ENCODE measurements around the gene NRXN2.

Gene NRXN2

GRCh38 chr11:64695548-64695947 lies 27.4 kb downstream of the NRXN2 start:
- no peak for DNase-seq

GRCh38 chr11:64694821-64695365 lies 28.1 kb downstream of the NRXN2 start:
- DNase-seq: peak; percentile 38

DNA sequence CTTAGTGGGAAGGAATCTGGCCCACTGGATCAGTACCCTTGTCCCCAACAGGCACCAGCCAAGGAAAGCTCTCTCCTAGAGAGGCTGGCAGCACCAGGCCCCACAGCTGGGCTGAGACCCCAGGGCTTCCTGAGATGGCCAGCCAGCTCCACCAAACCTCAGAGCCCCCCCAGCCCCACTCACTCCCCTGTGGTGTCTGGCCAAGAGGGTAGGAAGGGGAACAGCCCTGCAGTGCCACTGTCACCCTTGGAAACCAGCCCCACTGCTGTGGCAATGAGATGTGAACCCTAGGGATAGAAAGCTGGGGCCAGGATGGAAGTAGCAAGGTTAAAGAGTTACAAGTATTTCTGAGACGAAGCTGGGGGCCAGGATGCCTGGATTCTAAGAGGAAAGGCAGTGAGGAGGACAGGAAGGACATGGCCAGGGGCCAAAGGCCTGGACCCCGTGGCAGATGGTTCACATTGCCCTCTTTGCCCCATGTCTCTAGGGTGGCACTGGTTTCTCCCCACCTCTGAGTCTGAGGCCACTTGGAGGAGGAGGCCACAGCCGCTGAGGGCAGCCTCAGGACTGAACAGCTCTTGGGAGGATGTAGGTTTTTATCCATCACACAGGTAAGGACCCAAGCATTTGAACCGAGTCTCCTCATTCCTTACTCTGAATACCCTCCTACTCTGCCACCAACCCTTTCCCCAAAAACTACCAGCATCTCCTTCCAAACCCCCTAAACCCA lies 28.8 kb downstream of the NRXN2 start:
- DNase-seq: no peak

DNA sequence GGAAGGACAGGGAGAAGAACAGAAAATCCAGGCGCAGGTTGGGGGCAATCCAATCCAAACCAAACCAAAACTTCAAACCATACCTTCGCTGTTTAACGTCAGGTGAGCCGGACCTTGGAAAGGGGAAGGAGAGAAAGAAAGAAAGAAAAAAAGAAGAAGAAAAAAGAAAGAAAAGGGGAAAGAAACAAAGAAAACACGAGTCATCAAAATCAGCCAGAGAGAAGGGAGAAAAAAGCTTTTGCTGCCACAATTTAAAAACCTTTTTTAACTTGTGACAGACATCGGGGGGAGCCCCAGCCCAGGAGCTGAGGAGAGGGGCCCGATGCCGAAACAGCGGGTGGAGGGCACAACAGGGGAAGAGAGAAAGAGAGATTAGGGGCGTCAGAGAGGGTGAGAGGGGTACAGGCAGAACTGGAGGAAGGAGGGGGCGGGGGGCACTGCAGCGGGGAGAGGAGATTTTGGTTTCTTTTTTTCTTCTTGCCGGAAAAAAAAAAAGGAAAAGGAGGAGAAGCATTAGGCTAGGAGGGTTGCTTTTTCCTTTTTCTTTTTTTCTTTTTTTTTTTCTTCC lies 30.1 kb downstream of the NRXN2 start:
- DNase-seq: no peak

DNA sequence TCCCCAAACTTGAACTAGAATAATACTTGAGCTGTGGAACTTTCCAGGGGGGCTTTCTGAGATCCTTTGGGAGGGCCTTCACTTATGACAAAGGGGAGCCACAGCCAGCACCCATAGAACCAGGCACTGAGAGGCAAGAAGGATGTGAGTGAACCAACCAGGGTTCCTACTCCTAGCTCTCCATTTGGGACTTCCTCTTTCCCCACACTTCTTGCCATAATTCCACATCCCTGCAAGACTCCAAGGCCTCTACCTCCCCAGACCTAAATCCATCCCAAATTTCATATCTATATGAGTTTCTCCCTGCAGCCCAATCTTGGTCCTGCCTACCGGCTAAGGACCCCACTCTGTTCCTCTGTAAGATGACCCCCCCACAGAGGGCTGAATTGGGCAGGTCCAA lies 31.5 kb downstream of the NRXN2 start:
- DNase-seq: no peak

DNA sequence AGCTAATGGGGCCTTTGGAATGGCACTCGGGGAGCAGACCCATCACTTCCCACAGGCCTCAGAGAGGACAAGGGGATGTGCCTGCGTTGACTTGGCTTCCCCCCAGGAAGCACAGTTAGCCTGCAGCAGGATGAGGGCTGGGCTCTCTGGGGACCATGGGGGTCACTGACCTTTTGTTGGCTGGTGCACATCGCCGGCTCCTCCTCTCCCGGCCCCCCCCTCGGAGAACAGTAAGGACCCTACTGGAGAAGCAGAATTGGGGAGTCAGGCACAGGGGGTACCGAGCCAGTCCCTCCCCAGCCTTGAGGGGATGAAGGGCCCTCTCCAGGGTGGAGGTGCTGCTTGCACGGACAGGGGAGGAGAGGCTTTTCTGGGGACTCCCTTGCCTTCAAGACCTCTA lies 32.8 kb downstream of the NRXN2 start:
- no peak for DNase-seq

DNA sequence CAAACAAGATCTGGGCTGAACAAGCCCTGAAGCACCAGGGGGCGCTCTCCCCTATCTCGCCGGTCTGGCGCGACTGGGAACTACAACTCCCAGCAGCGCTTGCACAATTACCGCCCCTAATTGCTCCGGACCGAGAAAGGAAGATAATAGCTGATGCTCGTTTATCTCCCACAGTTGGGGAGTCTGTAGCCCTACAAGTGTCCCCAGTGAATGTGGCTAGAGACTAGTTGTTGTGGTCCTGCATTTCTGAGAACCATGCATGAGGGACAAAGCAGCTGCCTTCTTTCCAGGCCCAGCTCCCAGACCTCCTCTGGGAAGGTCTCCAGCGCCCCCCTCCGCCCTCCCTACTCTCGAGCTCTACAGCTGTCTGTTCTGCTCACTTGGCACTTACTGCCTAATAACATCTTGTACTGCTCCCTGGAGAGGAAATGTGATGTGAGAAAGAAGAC lies 34.4 kb downstream of the NRXN2 start:
- DNase-seq: peak; percentile 69

- no peak for DNase-seq
These were observed 35.1 kb downstream of the NRXN2 start for GRCh38 chr11:64687643-64688533.

DNA sequence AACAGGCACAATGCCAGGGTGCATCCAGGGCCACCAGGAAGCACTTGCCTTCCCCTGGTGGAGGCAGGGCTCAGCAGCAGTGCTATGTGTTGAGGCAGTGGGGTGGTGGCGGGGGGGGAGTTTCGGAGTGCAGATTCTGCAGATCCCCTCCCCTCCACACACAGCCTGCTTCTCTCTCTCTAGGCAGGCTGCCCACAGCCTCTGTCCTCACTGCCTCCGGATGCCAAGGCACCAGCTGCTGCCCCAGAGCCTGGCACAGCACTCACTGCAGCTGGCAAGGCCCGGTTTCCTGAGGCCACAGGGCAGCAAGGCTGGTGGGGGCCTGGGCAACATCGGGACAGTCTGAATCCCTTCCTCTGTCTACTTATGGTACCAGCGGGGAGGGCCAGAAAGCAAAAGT lies 35.8 kb downstream of the NRXN2 start:
- no peak for DNase-seq

DNA sequence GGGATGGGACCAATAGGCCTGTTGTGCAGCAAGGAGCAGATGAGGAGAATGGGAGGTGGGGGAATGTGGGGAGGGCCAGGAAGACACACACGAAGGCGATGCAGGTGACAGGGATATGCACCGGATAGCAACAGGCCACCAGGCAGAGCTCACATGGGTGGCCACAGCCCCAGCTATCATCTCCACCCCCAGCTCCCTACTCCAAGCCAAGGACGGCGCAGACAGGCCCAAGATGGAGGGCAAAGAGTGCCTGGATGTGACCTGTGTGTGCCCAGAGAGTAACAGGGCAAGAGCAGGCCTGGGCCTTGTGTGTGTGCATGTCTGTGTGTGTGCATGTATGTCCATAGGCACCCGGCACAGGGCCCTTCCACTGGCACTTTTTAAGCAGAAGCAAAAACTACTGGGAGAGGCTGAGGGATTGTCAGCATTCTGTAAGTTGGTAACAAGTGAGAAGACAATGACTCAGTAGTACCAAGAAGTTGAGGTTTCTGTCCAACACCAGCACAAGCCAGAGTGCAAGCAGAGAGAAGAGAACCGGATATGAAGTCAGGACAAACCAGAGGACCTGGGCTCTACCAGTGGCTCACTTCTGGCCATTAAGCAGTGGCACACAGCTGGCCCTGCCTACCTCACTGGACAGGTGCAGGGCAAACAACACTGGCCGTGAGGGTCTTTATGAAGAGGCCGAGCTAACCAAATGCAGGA lies 36.4 kb downstream of the NRXN2 start:
- DNase-seq: no peak

- no peak for DNase-seq
These were observed 37.5 kb downstream of the NRXN2 start for GRCh38 chr11:64685536-64685935.

GRCh38 chr11:64684357-64684756 lies 38.6 kb downstream of the NRXN2 start:
- DNase-seq: no peak

DNA sequence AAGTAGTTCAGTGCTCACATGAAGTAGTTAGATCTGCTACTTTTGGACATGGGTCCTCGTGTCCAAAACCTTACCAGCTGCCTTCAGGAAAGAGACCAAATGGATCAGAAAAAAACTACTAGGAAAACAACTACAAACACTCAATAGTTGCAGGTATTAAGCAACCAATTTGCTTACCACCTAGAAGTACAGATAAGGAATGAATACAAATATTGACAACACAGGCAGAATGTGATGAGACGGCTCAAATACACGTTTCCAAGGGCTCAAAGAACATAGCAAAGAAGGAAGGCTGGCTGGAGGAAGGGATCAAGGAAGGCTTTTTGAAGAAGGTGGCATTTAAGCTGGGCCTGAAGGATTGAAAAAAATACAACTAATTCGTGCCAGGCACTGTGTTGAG lies 41.8 kb downstream of the NRXN2 start:
- DNase-seq: no peak

- DNase-seq: no peak
These were observed 43.2 kb downstream of the NRXN2 start for GRCh38 chr11:64679846-64680245.

GRCh38 chr11:64677441-64678023 lies 45.5 kb downstream of the NRXN2 start:
- peak; percentile 3 for DNase-seq

GRCh38 chr11:64676261-64676615 lies 46.8 kb downstream of the NRXN2 start:
- DNase-seq: no peak

GRCh38 chr11:64675450-64676260 lies 47.3 kb downstream of the NRXN2 start:
- peak; percentile 22 for DNase-seq

- no peak for DNase-seq
These were observed 48.2 kb downstream of the NRXN2 start for GRCh38 chr11:64674774-64675173.

DNA sequence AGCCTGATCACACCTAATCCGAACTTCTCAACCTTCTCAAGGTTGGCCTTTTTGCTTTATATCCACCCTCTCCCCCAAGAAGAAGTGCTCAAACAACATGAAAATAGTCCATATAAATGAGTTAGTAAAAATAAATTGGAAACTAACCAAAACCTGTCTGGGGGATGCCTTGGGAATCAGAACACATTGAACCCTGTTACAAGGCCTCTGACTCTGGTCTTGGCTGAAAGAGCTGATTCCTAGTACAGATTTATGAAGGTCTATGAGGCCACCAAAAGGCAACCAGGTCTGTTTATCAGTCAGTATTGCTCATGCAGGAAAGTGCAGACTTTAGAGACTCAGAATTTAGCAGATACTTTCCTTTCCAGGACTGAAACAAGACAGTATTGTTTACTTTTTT lies 49.7 kb downstream of the NRXN2 start:
- DNase-seq: no peak

DNA sequence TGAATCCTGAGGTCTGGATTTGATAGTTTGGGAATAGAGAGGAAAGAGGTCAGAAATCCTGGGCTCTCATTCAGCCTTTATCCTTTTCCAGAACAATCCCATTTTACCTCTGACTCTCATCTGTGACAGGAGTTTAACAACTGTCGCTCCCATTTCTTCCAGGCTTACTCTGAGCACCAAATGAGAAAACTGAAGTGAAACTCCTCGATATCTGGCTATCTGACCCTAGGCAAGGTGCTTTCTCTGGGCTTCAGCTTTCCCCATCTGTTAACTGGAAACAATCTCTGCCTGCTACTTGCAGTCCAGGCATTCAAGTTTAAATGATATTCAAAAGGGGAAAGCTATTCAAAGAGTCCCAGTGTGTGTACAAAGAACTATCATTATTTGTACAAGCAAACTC lies 50.1 kb downstream of the NRXN2 start:
- no peak for DNase-seq

- DNase-seq: no peak
These were observed 52.0 kb downstream of the NRXN2 start for GRCh38 chr11:64670975-64671374.
